ENCODE results near the gene RPTN. TPM values are rescaled to one million over a fixed set of nuclear protein-coding genes. Genes with fewer than 3 reads are reported as not detected.

RPTN gene
- total RNA-seq, 1 donor from 2014 or later = not detected

DNA sequence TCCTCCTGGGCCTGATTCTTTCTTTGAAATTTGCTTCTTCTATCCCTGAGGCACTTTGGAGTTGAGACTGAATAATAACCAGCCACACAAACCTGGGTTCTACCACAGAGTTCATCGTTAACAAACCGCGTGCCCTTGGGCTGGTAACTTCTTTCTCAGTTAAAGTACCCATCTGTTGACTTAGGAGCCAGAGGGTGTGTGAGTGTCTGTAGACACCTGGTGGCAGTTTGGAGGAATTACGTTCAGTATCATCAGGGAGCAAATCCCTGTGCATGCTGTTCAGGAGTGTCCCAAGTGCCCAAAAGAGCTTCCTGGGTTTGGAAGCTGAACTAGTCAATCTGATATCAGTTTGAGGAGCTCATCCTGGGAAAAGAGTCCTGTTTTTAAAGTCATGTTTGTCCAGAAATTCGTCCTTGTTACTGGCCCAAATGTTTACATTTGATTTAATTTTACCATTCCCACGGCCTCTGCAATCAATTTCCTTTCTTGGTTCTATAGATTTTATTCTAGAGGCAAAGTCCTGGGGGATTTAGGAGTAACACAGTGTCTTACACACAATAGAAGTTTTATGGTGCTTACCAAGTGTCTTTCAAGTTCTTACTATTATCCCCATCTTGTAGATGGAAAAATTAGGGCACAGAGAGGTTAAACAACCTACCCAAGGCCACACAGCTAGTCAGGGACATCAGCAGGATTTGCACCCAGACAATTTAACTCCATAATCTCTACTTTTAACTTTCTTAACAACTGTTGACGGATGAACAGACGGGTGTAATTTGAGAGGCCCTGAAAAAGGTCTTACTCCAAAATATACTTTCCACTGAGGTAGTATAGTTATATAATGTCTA lies 26.7 kb upstream of the RPTN start:
- Histone ChIP-seq H3K4me1 (peaks cover 21% of the 10 kb centered on the region), H3K4me3 (no peak overlapping the region), H3K36me3 (no peaks in the 10 kb centered on the region), H3K27ac (no peak overlapping the region), H3K27me3 (ENCODE audit: low read depth) (no peaks in the 10 kb centered on the region), H3K9me3 (no peaks in the 10 kb centered on the region)
- ATAC-seq = peak; percentile 68 to 76
- intact Hi-C loops (cut with DNase I) = loop anchor here (10.0 kb wide), 1 partner anchor 131 kb away; no protein-coding TSS in a partner anchor
- no peak for DNase-seq
- TF ChIP-seq, protein P1, sequence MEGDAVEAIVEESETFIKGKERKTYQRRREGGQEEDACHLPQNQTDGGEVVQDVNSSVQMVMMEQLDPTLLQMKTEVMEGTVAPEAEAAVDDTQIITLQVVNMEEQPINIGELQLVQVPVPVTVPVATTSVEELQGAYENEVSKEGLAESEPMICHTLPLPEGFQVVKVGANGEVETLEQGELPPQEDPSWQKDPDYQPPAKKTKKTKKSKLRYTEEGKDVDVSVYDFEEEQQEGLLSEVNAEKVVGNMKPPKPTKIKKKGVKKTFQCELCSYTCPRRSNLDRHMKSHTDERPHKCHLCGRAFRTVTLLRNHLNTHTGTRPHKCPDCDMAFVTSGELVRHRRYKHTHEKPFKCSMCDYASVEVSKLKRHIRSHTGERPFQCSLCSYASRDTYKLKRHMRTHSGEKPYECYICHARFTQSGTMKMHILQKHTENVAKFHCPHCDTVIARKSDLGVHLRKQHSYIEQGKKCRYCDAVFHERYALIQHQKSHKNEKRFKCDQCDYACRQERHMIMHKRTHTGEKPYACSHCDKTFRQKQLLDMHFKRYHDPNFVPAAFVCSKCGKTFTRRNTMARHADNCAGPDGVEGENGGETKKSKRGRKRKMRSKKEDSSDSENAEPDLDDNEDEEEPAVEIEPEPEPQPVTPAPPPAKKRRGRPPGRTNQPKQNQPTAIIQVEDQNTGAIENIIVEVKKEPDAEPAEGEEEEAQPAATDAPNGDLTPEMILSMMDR (IDR thresholded peaks at IDR 0.05) = peak; percentile 85

GRCh38 chr1:152182944-152183361 lies 23.9 kb upstream of the RPTN start:
- Histone ChIP-seq H3K4me1 (peaks cover 4% of the 10 kb centered on the region), H3K27ac (no peak overlapping the region), H3K27me3 (ENCODE audit: low read depth) (no peaks in the 10 kb centered on the region), H3K9me3 (no peaks in the 10 kb centered on the region), H3K36me3 (no peaks in the 10 kb centered on the region), H3K4me3 (no peak overlapping the region)
- no peak for DNase-seq
- intact Hi-C loops (cut with DNase I) = loop anchor here (10.0 kb wide), 1 partner anchor 128 kb away; no protein-coding TSS in a partner anchor
- TF ChIP-seq, protein P1 (IDR thresholded peaks at IDR 0.05) = no peak
- ATAC-seq = peak; percentile 53 to 57

DNA sequence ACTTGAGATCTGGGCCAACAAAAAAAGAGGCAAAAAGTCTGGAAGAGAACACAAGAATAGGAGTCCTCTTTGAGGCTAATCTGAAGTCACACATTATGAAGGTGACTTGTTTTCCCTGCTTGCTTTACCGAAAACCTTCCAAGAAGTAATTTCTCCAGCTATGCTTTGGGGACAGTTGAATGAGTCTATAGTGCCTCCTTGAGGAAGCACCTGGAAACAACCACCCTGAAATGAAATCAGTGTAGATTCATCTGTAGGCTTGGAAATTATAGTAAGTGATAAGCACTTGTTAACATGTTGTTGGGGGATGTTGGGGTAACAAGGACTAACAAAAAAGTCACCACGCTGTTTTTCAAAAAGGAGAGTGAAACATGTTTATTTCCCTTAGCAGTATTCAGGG lies 23.4 kb upstream of the RPTN start:
- no peak overlapping the region for H3K27ac ChIP-seq
- H3K27me3 ChIP-seq (ENCODE audit: low read depth) = no peaks in the 10 kb centered on the region
- ATAC-seq = peak in 1 of 2 donors; percentile 29
- no peak overlapping the region for H3K4me3 ChIP-seq
- no peaks in the 10 kb centered on the region for H3K9me3 ChIP-seq
- H3K36me3 ChIP-seq = no peaks in the 10 kb centered on the region
- intact Hi-C loops (cut with DNase I) = loop anchor here (10.0 kb wide), 1 partner anchor 128 kb away; no protein-coding TSS in a partner anchor
- no peak for DNase-seq
- H3K4me1 ChIP-seq = peaks cover 4% of the 10 kb centered on the region
- TF ChIP-seq, protein P1 (IDR thresholded peaks at IDR 0.05) = peak; percentile 43

DNA sequence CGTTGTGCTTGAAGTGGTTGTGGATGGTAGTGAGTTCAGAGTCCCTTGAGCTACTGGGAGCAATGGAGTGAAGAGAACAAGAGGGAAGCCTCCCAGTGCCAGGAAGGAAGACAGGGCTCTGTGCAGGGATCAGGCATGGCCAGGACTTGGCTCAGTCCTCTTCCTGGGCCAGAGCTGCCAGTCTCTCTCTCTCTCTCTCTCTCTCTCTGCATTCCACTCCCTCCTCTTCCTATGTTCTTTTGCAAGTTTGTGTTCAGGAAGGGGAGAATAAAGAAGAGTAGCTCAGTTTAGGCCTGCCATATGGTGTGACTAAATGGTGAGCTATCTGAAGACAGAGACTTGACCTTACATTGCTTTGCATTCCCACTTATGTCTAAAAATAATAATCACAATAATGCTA lies 20.5 kb upstream of the RPTN start:
- no peak overlapping the region for H3K4me3 ChIP-seq
- DNase-seq (no peak), ATAC-seq (no peak)
- no peaks in the 10 kb centered on the region for H3K27me3 ChIP-seq (ENCODE audit: low read depth)
- H3K9me3 ChIP-seq = no peaks in the 10 kb centered on the region
- intact Hi-C loops (cut with DNase I) = no loop called here
- TF ChIP-seq, protein P1 (IDR thresholded peaks at IDR 0.05) = no peak
- no peak overlapping the region for H3K27ac ChIP-seq
- H3K4me1 ChIP-seq = peaks cover 4% of the 10 kb centered on the region
- H3K36me3 ChIP-seq = no peaks in the 10 kb centered on the region

DNA sequence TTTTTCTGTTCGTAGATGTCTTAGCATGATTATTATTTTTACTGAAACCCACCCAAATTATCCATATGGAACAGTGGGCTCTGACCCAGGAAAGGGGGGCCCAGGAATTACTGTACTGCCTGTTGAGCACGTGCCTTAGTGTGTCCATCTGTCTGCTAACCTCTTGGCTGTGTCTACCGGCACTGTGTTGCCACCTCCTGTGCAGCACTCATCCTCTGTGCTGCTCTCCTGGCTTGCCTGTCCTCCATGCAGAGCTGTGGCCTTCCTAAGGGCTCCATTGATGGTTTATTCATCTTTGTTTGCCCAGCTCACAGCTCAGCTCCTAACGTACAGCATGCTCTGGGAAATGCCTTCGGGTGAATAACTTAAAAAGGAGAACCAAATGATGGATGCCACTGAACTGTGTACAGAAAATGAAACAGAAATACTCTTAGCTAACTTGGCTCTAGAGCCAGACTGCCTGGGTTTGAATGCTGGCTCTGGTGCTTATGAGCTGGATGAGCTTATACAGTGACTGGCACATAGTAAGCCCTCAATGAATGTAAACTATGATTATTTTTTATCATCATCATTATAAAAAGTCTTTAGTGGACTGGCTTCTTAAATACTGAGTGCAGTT lies 11.4 kb upstream of the RPTN start:
- H3K9me3 ChIP-seq = no peaks in the 10 kb centered on the region
- DNase-seq (no peak), ATAC-seq (no peak)
- TF ChIP-seq, protein P1 (IDR thresholded peaks at IDR 0.05) = no peak
- peaks cover 30% of the 10 kb centered on the region for H3K4me1 ChIP-seq
- H3K27ac ChIP-seq = no peak overlapping the region
- no peak overlapping the region for H3K4me3 ChIP-seq
- intact Hi-C loops (cut with DNase I) = no loop called here
- H3K36me3 ChIP-seq = no peaks in the 10 kb centered on the region
- H3K27me3 ChIP-seq (ENCODE audit: low read depth) = no peaks in the 10 kb centered on the region
